HT1080 (cell line): ENCODE measurements around the gene SEPHS1. TPM values are rescaled to one million over a fixed set of nuclear protein-coding genes. Genes with fewer than 3 reads are reported as not detected.
"Not testable (repeated sequence)": the region's sequence is repeated elsewhere in the genome, so short reads cannot be mapped to it uniquely, and the experiment has no call there.

Experiments used
- DNase-seq: peaks from one replicate; pipeline ENCODE4 v3.0.0-alpha.2; 2015; ENCODE audit warnings: low read depth
- total RNA-seq: library from RNA; depleted of rRNA; stranded (reverse); fragments of >200 nt; shearing (Covaris generic); gene quantifications from 2 replicates; pipeline ENCODE4 v1.2.3, GENCODE V29; 2014; rRNA removed

Gene SEPHS1
- total RNA-seq, 1 experiment from 2014 or later: 68.3 TPM

GRCh38 chr10:13291821-13292773 lies 56.0 kb downstream of the SEPHS1 start:
- DNase-seq: no peak

- no peak for DNase-seq
Measured at GRCh38 chr10:13291061-13291460, 57.0 kb downstream of the SEPHS1 start.

GRCh38 chr10:13284050-13284449 lies 64.0 kb downstream of the SEPHS1 start:
- DNase-seq: no peak

- not testable (repeated sequence) for DNase-seq
Measured at GRCh38 chr10:13282348-13282747, 65.7 kb downstream of the SEPHS1 start.

GRCh38 chr10:13276749-13277365 lies 71.2 kb downstream of the SEPHS1 start:
- DNase-seq: no peak

GRCh38 chr10:13276146-13276545 lies 71.9 kb downstream of the SEPHS1 start:
- not testable (repeated sequence) for DNase-seq

- DNase-seq: no peak
Measured at GRCh38 chr10:13272164-13272571, 75.9 kb downstream of the SEPHS1 start.

GRCh38 chr10:13271552-13272163 lies 76.4 kb downstream of the SEPHS1 start:
- peak; percentile 15 for DNase-seq

GRCh38 chr10:13270877-13271551 lies 77.1 kb downstream of the SEPHS1 start:
- peak; percentile 63 for DNase-seq

GRCh38 chr10:13268841-13269240 lies 79.3 kb downstream of the SEPHS1 start:
- DNase-seq: no peak

GRCh38 chr10:13268310-13268709 lies 79.8 kb downstream of the SEPHS1 start:
- no peak for DNase-seq

Other genes with a start within 250 kb of the SEPHS1 start
- 17.5 and 24.3 TPM in 2 replicates for gene OPTN, start 248.1 kb downstream of the SEPHS1 start, total RNA-seq
- 49.7 and 51.6 TPM in 2 replicates for gene MCM10, start 186.7 kb downstream of the SEPHS1 start, total RNA-seq
- not detected in 2 replicates for gene UCMA, start 113.9 kb downstream of the SEPHS1 start, total RNA-seq
- gene PHYH, start 48.2 kb downstream of the SEPHS1 start, total RNA-seq: 6.3 and 10.9 TPM in 2 replicates
- gene BEND7, start 180.7 kb upstream of the SEPHS1 start, total RNA-seq: 4.0 and 5.7 TPM in 2 replicates
- 27.7 and 31.9 TPM in 2 replicates for gene PRPF18, start 238.7 kb upstream of the SEPHS1 start, total RNA-seq